Measurements from ENCODE around the gene P2RX7.

The P2RX7 gene

GRCh38 chr12:121116318-121117225 is 16.1 kb upstream of the P2RX7 start:
- H3K27me3 Mint-ChIP-seq: peaks cover 38% of the 10 kb centered on the region
- CTCF ChIA-PET: interaction anchor here (0.6 kb wide), 1 partner anchor 51 kb away, joined by 3 read pairs; no protein-coding TSS in a partner anchor
- H3K4me1 Mint-ChIP-seq: peaks cover 13% of the 10 kb centered on the region
- no peak overlapping the region for H3K4me3 Mint-ChIP-seq
- H3K9me3 Mint-ChIP-seq: no peaks in the 10 kb centered on the region
- no peak for DNase-seq
- H3K27ac Mint-ChIP-seq: no peak overlapping the region
- no peaks in the 10 kb centered on the region for H3K36me3 Mint-ChIP-seq

GRCh38 chr12:121117226-121117777 is 15.4 kb upstream of the P2RX7 start:
- H3K36me3 Mint-ChIP-seq: no peaks in the 10 kb centered on the region
- DNase-seq: no peak
- H3K4me1 Mint-ChIP-seq: peaks cover 19% of the 10 kb centered on the region
- peaks cover 43% of the 10 kb centered on the region for H3K27me3 Mint-ChIP-seq
- H3K27ac Mint-ChIP-seq: no peak overlapping the region
- no peak overlapping the region for H3K4me3 Mint-ChIP-seq
- no peaks in the 10 kb centered on the region for H3K9me3 Mint-ChIP-seq
- CTCF ChIA-PET: interaction anchor here (0.6 kb wide), 1 partner anchor 52 kb away, joined by 3 read pairs; no protein-coding TSS in a partner anchor

DNA sequence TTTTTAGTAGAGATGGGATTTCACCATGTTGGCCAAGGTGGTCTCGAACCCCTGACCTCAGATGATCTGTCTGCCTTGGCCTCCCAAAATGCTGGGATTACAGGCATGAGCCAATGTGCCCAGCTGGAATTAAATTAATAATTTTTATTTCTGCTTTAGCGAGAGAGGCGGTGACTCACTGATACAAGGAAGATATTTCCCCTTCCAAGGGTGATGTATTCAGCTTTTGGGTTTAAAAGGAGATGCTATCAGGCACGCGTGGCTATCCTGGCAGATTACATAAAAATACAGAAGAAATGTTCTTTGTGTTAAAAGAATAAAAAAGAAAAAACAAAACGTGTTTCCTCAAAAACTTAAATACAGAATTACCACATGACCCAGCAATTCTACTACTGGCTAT is 12.4 kb upstream of the P2RX7 start:
- CTCF ChIA-PET: no interaction called here
- H3K9me3 Mint-ChIP-seq: peaks cover 4% of the 10 kb centered on the region
- DNase-seq: no peak
- H3K27ac Mint-ChIP-seq: no peak overlapping the region
- peaks cover 59% of the 10 kb centered on the region for H3K27me3 Mint-ChIP-seq
- peaks cover 43% of the 10 kb centered on the region for H3K4me1 Mint-ChIP-seq
- H3K4me3 Mint-ChIP-seq: no peak overlapping the region
- H3K36me3 Mint-ChIP-seq: peaks cover 5% of the 10 kb centered on the region

GRCh38 chr12:121120989-121121755 is 11.5 kb upstream of the P2RX7 start:
- Mint-ChIP-seq H3K4me1 (peaks cover 49% of the 10 kb centered on the region), H3K27me3 (peaks cover 57% of the 10 kb centered on the region), H3K27ac (no peak overlapping the region), H3K9me3 (peaks cover 4% of the 10 kb centered on the region), H3K36me3 (peaks cover 5% of the 10 kb centered on the region), H3K4me3 (no peak overlapping the region)
- CTCF ChIA-PET: no interaction called here
- no peak for DNase-seq

DNA sequence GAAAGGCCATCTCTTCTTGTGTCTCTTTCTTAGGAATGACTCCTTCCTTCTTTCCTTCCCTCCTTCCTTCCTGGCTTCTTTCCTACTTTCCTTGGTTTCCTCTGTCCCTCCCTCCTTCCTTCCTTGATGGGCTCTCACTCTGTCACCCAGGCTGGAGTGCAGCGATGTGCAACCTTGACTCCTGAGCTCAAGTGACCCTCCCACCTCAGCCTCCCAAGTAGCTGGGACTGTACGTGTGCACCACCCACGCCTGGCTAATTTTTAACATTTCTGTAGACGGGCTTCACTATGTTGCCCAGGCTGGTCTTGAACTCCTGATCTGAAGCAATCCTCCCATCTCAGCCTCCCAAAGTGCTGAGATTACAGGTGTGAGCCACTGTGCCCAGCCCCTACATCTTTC is 10.9 kb upstream of the P2RX7 start:
- CTCF ChIA-PET: no interaction called here
- DNase-seq: no peak
- Mint-ChIP-seq H3K4me3 (no peak overlapping the region), H3K36me3 (peaks cover 5% of the 10 kb centered on the region), H3K4me1 (peaks cover 54% of the 10 kb centered on the region), H3K27me3 (peaks cover 53% of the 10 kb centered on the region), H3K27ac (no peak overlapping the region), H3K9me3 (peaks cover 4% of the 10 kb centered on the region)

GRCh38 chr12:121123488-121123887 is 9.2 kb upstream of the P2RX7 start:
- peaks cover 70% of the 10 kb centered on the region for H3K4me1 Mint-ChIP-seq
- no peak for DNase-seq
- peaks cover 45% of the 10 kb centered on the region for H3K27me3 Mint-ChIP-seq
- H3K36me3 Mint-ChIP-seq: peaks cover 5% of the 10 kb centered on the region
- H3K27ac Mint-ChIP-seq: no peak overlapping the region
- H3K9me3 Mint-ChIP-seq: peaks cover 4% of the 10 kb centered on the region
- CTCF ChIA-PET: interaction anchor here (1.7 kb wide), 1 partner anchor 75 kb away, joined by 4 read pairs; no protein-coding TSS in a partner anchor
- no peak overlapping the region for H3K4me3 Mint-ChIP-seq

- Mint-ChIP-seq H3K4me1 (peaks cover 80% of the 10 kb centered on the region), H3K27ac (no peak overlapping the region), H3K4me3 (no peak overlapping the region), H3K27me3 (peaks cover 38% of the 10 kb centered on the region), H3K36me3 (peaks cover 8% of the 10 kb centered on the region), H3K9me3 (peaks cover 5% of the 10 kb centered on the region)
- no peak for DNase-seq
- CTCF ChIA-PET: interaction anchor here (1.7 kb wide), 1 partner anchor 74 kb away, joined by 4 read pairs; no protein-coding TSS in a partner anchor
These were observed 8.1 kb upstream of the P2RX7 start for GRCh38 chr12:121124402-121125109.

- Mint-ChIP-seq H3K4me1 (peaks cover 93% of the 10 kb centered on the region), H3K4me3 (no peak overlapping the region), H3K9me3 (peaks cover 9% of the 10 kb centered on the region), H3K36me3 (peaks cover 16% of the 10 kb centered on the region), H3K27ac (peak overlapping the region; percentile 59), H3K27me3 (peaks cover 22% of the 10 kb centered on the region)
- DNase-seq: no peak
- CTCF ChIA-PET: no interaction called here
These were observed 5.2 kb upstream of the P2RX7 start for GRCh38 chr12:121127501-121127900.

GRCh38 chr12:121128908-121129810 is 3.5 kb upstream of the P2RX7 start:
- CTCF ChIA-PET: no interaction called here
- Mint-ChIP-seq H3K4me3 (peak overlapping the region; percentile 67), H3K9me3 (peaks cover 5% of the 10 kb centered on the region), H3K27ac (peak overlapping the region; percentile 99), H3K27me3 (peaks cover 10% of the 10 kb centered on the region), H3K36me3 (peaks cover 16% of the 10 kb centered on the region), H3K4me1 (peaks cover 91% of the 10 kb centered on the region)
- DNase-seq: peak; percentile 94

- peaks cover 91% of the 10 kb centered on the region for H3K4me1 Mint-ChIP-seq
- peaks cover 21% of the 10 kb centered on the region for H3K36me3 Mint-ChIP-seq
- H3K9me3 Mint-ChIP-seq: peaks cover 5% of the 10 kb centered on the region
- CTCF ChIA-PET: interaction anchor here (0.6 to 0.8 kb wide), 2 partner anchors 101 to 318 kb away, joined by 3 to 6 read pairs; no protein-coding TSS in a partner anchor
- H3K4me3 Mint-ChIP-seq: peak overlapping the region; percentile 67
- peak overlapping the region; percentile 99 for H3K27ac Mint-ChIP-seq
- no peak for DNase-seq
- peaks cover 8% of the 10 kb centered on the region for H3K27me3 Mint-ChIP-seq
These were observed 2.9 kb upstream of the P2RX7 start for GRCh38 chr12:121129811-121130147.

DNA sequence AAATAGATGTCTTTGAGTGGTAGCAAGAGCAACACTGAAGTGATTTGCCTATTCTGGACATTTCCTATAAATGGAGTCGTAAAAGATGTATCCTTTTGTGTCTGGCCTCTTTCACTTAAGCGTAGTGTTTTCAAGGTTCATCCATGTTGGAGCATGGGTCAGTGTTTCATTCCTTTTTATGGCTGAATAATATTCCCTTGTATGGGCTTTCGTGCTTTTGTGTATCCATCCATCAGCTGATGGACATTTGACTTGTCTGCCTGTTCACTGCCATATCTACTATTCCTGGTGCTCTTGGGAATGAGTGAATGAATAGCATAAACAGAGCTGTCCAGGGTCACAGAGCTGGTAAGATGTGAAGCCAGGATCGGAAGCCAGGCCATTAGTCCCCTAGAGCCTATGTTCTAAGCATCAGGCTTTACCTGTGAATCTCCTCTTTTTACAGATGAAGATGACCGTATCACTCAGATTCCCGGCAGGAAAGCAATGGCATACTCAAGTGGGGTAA is 1.8 kb upstream of the P2RX7 start:
- no peak overlapping the region for H3K4me3 Mint-ChIP-seq
- H3K36me3 Mint-ChIP-seq: peaks cover 23% of the 10 kb centered on the region
- peaks cover 5% of the 10 kb centered on the region for H3K9me3 Mint-ChIP-seq
- DNase-seq: no peak
- CTCF ChIA-PET: no interaction called here
- peaks cover 84% of the 10 kb centered on the region for H3K4me1 Mint-ChIP-seq
- H3K27ac Mint-ChIP-seq: peak overlapping the region; percentile 99
- peaks cover 4% of the 10 kb centered on the region for H3K27me3 Mint-ChIP-seq

- Mint-ChIP-seq H3K4me3 (peak overlapping the region; percentile 90), H3K4me1 (peaks cover 77% of the 10 kb centered on the region), H3K27ac (peak overlapping the region; percentile 99), H3K27me3 (no peaks in the 10 kb centered on the region), H3K36me3 (peaks cover 23% of the 10 kb centered on the region), H3K9me3 (peaks cover 5% of the 10 kb centered on the region)
- DNase-seq: no peak
- CTCF ChIA-PET: interaction anchor here (1.2 kb wide), 1 partner anchor 93 kb away, joined by 4 read pairs; no protein-coding TSS in a partner anchor
These were observed 735 bp upstream of the P2RX7 start for GRCh38 chr12:121131941-121132341.

DNA sequence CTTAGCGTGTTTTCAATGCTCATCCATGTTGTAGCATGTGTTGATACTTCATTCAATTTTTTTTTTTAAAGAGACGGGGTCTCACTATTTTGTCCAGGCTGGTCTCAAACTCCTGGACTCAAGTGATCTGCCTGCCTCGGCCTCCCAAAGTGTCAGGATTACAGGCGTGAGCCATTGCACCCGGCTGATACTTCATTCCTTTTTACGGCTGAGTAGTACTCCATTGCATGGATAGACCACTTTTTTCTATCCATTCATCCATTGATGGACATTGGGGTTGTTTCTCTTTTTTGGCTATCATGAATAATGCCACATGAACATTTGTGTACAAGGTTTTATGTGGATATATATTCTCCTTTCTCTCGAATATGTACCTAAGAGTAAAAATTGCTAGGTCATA is 1.2 kb downstream of the P2RX7 start:
- H3K27me3 Mint-ChIP-seq: no peaks in the 10 kb centered on the region
- H3K9me3 Mint-ChIP-seq: peaks cover 5% of the 10 kb centered on the region
- CTCF ChIA-PET: no interaction called here
- H3K27ac Mint-ChIP-seq: peak overlapping the region; percentile 99
- peaks cover 37% of the 10 kb centered on the region for H3K36me3 Mint-ChIP-seq
- DNase-seq: no peak
- H3K4me1 Mint-ChIP-seq: peaks cover 70% of the 10 kb centered on the region
- peak overlapping the region; percentile 90 for H3K4me3 Mint-ChIP-seq

Data from activated naive CD4-positive, alpha-beta T cell treated with anti-CD3 and anti-CD28 coated beads, Interleukin-2, amount 10 ng/mL, durations not matched to agents 7 days and 5 days (primary cell).